HepG2 (cell line): Measurements from ENCODE around the gene CLIC1. TPM values are rescaled to one million over a fixed set of nuclear protein-coding genes. Genes with fewer than 3 reads are reported as not detected.

Experiments used
- CBX1 ChIP-seq: IDR thresholded peaks from one replicate; pipeline ENCODE4 v1.6.1; 2016; ENCODE audit warnings: antibody characterized with exemption, low read depth
- GABPB1 ChIP-seq: IDR thresholded peaks from 2 replicates; pipeline ENCODE4 v1.6.1; 2016; ENCODE audit warnings: mild to moderate bottlenecking, missing genetic modification reagents, moderate library complexity, missing compliant biosample characterization
- GATA4 ChIP-seq: sonication (generic); IDR thresholded peaks from 2 replicates; pipeline ENCODE4 v1.6.1; 2016; ENCODE audit warnings: antibody characterized with exemption, low read depth, borderline replicate concordance
- HDAC2 ChIP-seq: sonication (generic); formaldehyde crosslinking; IDR thresholded peaks from 2 replicates; pipeline ENCODE4 v1.4.0; 2020; ENCODE audit warnings: missing genetic modification reagents
- HHEX ChIP-seq: IDR thresholded peaks from 2 replicates; pipeline ENCODE4 v1.6.1; 2016; ENCODE audit warnings: control low read depth
- JDP2 ChIP-seq: sonication (generic); formaldehyde crosslinking; IDR thresholded peaks from 2 replicates; pipeline ENCODE4 v1.8.1; 2022; ENCODE audit warnings: missing genetic modification reagents, borderline replicate concordance
- KDM4B ChIP-seq: sonication (generic); formaldehyde crosslinking; IDR thresholded peaks from 2 replicates; pipeline ENCODE4 v1.4.0; 2020; ENCODE audit warnings: missing genetic modification reagents
- KLF16 ChIP-seq, 2 experiments: sonication (generic) in 1 of 2; formaldehyde crosslinking in 1 of 2; IDR thresholded peaks; 2 replicates each; pipeline versions ENCODE4 v1.6.1 to v1.8.0; 2016 to 2023; ENCODE audit warnings: missing genetic modification reagents in 2 of 2, missing compliant biosample characterization in 1 of 2
- KLF9 ChIP-seq: IDR thresholded peaks from 2 replicates; pipeline ENCODE4 v1.6.1; 2016; ENCODE audit warnings: low read depth
- MAF1 ChIP-seq: sonication (generic); formaldehyde crosslinking; IDR thresholded peaks from 2 replicates; pipeline ENCODE4 v1.5.0; 2020; ENCODE audit warnings: missing genetic modification reagents, borderline replicate concordance
- MBNL3 ChIP-seq: fragments of 250-450 bp; sonication (Bioruptor Pico); conservative IDR thresholded peaks from 2 replicates; pipeline ENCODE4 v1.8.0; 2022; ENCODE audit warnings: mild to moderate bottlenecking, inconsistent platforms
- RELA ChIP-seq: sonication (generic); formaldehyde crosslinking; IDR thresholded peaks from 2 replicates; pipeline ENCODE4 v1.4.0; 2020; ENCODE audit warnings: missing genetic modification reagents
- SNAI1 ChIP-seq: sonication (generic); formaldehyde crosslinking; IDR thresholded peaks from 2 replicates; pipeline ENCODE4 v1.5.0; 2020; ENCODE audit warnings: mild to moderate bottlenecking, missing genetic modification reagents, borderline replicate concordance
- SOX6 ChIP-seq, 2 experiments: fragments of 450-650 bp in 1 of 2; sonication (generic) in 1 of 2; formaldehyde crosslinking in 1 of 2; IDR thresholded peaks; 2 replicates each; pipeline versions ENCODE4 v1.4.0 to v1.6.1; 2017 to 2020; ENCODE audit warnings: antibody characterized with exemption in 1 of 2, mild to moderate bottlenecking in 1 of 2, missing genetic modification reagents in 1 of 2
- SPEN ChIP-seq: sonication (generic); formaldehyde crosslinking; IDR thresholded peaks from 2 replicates; pipeline ENCODE4 v1.5.1; 2020; ENCODE audit warnings: low read depth, mild to moderate bottlenecking, missing genetic modification reagents
- TOPORS ChIP-seq: sonication (generic); formaldehyde crosslinking; IDR thresholded peaks from 2 replicates; pipeline ENCODE4 v1.8.0; 2023; ENCODE audit warnings: mild to moderate bottlenecking, missing genetic modification reagents
- ZFP36L2 ChIP-seq: sonication (generic); formaldehyde crosslinking; IDR thresholded peaks from 2 replicates; pipeline ENCODE4 v1.4.0; 2020; ENCODE audit warnings: missing genetic modification reagents
- ZFP62 ChIP-seq: sonication (generic); formaldehyde crosslinking; IDR thresholded peaks from 2 replicates; pipeline ENCODE4 v1.4.0; 2020; ENCODE audit warnings: missing genetic modification reagents
- ZNF256 ChIP-seq: sonication (generic); formaldehyde crosslinking; conservative IDR thresholded peaks from 2 replicates; pipeline ENCODE4 v1.4.0; 2020; ENCODE audit warnings: missing genetic modification reagents
- ZNF598 ChIP-seq: sonication (generic); formaldehyde crosslinking; IDR thresholded peaks from 2 replicates; pipeline ENCODE4 v1.5.1; 2020; ENCODE audit warnings: mild to moderate bottlenecking, missing genetic modification reagents, borderline replicate concordance
- ZNF83 ChIP-seq: sonication (generic); formaldehyde crosslinking; IDR thresholded peaks from 2 replicates; pipeline ENCODE4 v1.4.0; 2020; ENCODE audit warnings: missing genetic modification reagents, mild to moderate bottlenecking, borderline replicate concordance
- polyA plus RNA-seq, 8 experiments: library from polyadenylated mRNA; depleted of rRNA in 3 of 8; stranded (reverse) in 7 of 8; unstranded in 1 of 8; fragments of >200 nt; fragmentation: Illumina TruSeq in 4 of 8; extraction: Trizol in 4 of 8; gene quantifications; 2 replicates each; pipeline versions ENCODE4 v1.2.1 to v1.2.3, GENCODE V29; 2011 to 2016; ENCODE audit warnings: low read depth in 4 of 8, missing spikeins in 1 of 8, mixed read lengths in 1 of 8; ENCODE audit not compliant: insufficient read depth in 1 of 8
- total RNA-seq, 5 experiments: library from RNA; depleted of rRNA; stranded (reverse); fragments of >200 nt; fragmentation: Illumina TruSeq; extraction: Trizol; gene quantifications; 2 replicates each; pipeline ENCODE4 v1.2.3, GENCODE V29; 2016; ENCODE audit warnings: low read depth in 1 of 5
- TF ChIP-seq, protein P1 (sequence below): sonication (generic); formaldehyde crosslinking; IDR thresholded peaks from 2 replicates; pipeline ENCODE4 v1.4.0; 2020; ENCODE audit warnings: missing genetic modification reagents
- TF ChIP-seq, protein P2 (sequence below): sonication (generic); formaldehyde crosslinking; conservative IDR thresholded peaks from 2 replicates; pipeline ENCODE4 v1.4.0; 2020; ENCODE audit warnings: missing genetic modification reagents
- TF ChIP-seq, protein P3 (sequence below): sonication (generic); formaldehyde crosslinking; IDR thresholded peaks from 2 replicates; pipeline ENCODE4 v1.5.0; 2020; ENCODE audit warnings: missing genetic modification reagents
- TF ChIP-seq, protein P4 (sequence below): sonication (generic); formaldehyde crosslinking; IDR thresholded peaks from 2 replicates; pipeline ENCODE4 v1.9.0; 2021; ENCODE audit warnings: missing genetic modification reagents, mild to moderate bottlenecking, borderline replicate concordance
- TF ChIP-seq, protein P5 (sequence below): sonication (generic); formaldehyde crosslinking; IDR thresholded peaks from 2 replicates; pipeline ENCODE4 v1.8.1; 2023; ENCODE audit warnings: missing genetic modification reagents, mild to moderate bottlenecking, borderline replicate concordance

The CLIC1 gene
- total and polyA plus RNA-seq, 2 of the 13 experiments (the other 11 are each of a cell fraction or from before 2014, with no cell fraction given): 602 to 891 TPM

DNA sequence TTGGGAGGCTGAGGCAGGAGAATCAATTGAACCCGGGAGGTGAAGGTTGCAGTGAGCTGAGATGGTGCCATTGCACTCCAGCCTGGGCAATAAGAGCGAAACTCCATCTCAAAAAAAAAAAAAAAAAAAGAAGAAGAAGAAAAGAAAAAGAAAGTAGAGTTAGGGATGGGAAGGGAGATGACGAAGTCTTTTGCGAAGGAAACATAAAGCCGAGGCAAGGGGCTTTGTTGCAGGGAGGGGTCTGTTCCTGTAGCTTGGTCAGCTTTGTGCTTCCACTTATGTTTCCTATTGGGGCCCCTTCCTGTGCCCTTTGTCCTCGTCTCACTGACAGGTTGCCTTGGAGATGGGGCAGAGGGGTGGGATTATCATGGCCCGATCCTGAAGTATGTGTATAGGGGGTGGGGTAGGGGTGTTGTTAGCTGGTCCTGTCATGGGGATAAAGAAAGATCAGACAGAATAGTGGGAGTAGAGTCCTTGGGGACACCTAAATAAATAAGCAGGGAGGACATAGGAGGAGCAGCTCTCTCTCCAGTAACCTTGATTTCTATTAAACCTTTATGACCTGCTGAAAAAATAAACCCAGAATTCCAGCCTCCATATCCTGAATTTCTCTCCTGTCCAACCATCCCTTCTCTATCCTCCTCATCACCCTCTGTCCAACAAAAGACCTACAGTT is 1.1 kb upstream of the CLIC1 start (continued):
- no peak for TF ChIP-seq ZNF256 (CRISPR knock-in tag)
- TF ChIP-seq, protein P1, sequence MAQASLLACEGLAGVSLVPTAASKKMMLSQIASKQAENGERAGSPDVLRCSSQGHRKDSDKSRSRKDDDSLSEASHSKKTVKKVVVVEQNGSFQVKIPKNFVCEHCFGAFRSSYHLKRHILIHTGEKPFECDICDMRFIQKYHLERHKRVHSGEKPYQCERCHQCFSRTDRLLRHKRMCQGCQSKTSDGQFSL (CRISPR knock-in tag): no peak; the same call in 1 of the 2 replicates
- TF ChIP-seq HDAC2 (CRISPR knock-in tag): peak; percentile 73; the same call in 1 of the 2 replicates
- no peak; the same call in 1 of the 2 replicates for TF ChIP-seq SPEN
- TF ChIP-seq HHEX (CRISPR knock-in tag): peak; percentile 67
- TF ChIP-seq, protein P2, sequence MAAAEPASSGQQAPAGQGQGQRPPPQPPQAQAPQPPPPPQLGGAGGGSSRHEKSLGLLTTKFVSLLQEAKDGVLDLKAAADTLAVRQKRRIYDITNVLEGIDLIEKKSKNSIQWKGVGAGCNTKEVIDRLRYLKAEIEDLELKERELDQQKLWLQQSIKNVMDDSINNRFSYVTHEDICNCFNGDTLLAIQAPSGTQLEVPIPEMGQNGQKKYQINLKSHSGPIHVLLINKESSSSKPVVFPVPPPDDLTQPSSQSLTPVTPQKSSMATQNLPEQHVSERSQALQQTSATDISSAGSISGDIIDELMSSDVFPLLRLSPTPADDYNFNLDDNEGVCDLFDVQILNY (CRISPR knock-in tag): no peak
- TF ChIP-seq JDP2 (CRISPR knock-in tag): no peak; the same call in 1 of the 2 replicates
- no peak for TF ChIP-seq ZFP36L2
- TF ChIP-seq, protein P3, sequence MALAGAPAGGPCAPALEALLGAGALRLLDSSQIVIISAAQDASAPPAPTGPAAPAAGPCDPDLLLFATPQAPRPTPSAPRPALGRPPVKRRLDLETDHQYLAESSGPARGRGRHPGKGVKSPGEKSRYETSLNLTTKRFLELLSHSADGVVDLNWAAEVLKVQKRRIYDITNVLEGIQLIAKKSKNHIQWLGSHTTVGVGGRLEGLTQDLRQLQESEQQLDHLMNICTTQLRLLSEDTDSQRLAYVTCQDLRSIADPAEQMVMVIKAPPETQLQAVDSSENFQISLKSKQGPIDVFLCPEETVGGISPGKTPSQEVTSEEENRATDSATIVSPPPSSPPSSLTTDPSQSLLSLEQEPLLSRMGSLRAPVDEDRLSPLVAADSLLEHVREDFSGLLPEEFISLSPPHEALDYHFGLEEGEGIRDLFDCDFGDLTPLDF: no peak; the same call in 1 of the 2 replicates
- no peak for TF ChIP-seq CBX1
- TF ChIP-seq TOPORS (CRISPR knock-in tag): no peak
- peak in 1 of 2 experiments; percentile 56; a peak in 2 of 4 replicates for TF ChIP-seq KLF16 (CRISPR knock-in tag; IDR thresholded peaks at IDR 0.05)
- peak; percentile 49; the same call in 1 of the 2 replicates for TF ChIP-seq GABPB1 (CRISPR knock-in tag)
- peak; percentile 89 for TF ChIP-seq GATA4
- peak; percentile 13; the same call in 1 of the 2 replicates for TF ChIP-seq ZNF598 (CRISPR knock-in tag)
- no peak for TF ChIP-seq MAF1 (CRISPR knock-in tag)
- TF ChIP-seq MBNL3 (CRISPR knock-in tag): no peak
- TF ChIP-seq, protein P4, sequence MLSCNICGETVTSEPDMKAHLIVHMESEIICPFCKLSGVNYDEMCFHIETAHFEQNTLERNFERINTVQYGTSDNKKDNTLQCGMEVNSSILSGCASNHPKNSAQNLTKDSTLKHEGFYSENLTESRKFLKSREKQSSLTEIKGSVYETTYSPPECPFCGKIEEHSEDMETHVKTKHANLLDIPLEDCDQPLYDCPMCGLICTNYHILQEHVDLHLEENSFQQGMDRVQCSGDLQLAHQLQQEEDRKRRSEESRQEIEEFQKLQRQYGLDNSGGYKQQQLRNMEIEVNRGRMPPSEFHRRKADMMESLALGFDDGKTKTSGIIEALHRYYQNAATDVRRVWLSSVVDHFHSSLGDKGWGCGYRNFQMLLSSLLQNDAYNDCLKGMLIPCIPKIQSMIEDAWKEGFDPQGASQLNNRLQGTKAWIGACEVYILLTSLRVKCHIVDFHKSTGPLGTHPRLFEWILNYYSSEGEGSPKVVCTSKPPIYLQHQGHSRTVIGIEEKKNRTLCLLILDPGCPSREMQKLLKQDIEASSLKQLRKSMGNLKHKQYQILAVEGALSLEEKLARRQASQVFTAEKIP (CRISPR knock-in tag): no peak
- TF ChIP-seq ZFP62 (CRISPR knock-in tag): no peak
- no peak for TF ChIP-seq RELA (CRISPR knock-in tag)
- no peak for TF ChIP-seq SOX6 (IDR thresholded peaks at IDR 0.05)
- peak; percentile 88 for TF ChIP-seq SOX6 (CRISPR knock-in tag; IDR thresholded peaks at IDR 0.05)
- TF ChIP-seq SNAI1 (CRISPR knock-in tag): no peak
- TF ChIP-seq KDM4B (CRISPR knock-in tag): peak; percentile 64; the same call in 1 of the 2 replicates
- TF ChIP-seq, protein P5, sequence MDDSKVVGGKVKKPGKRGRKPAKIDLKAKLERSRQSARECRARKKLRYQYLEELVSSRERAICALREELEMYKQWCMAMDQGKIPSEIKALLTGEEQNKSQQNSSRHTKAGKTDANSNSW (CRISPR knock-in tag): no peak
- TF ChIP-seq ZNF83 (CRISPR knock-in tag): 0 out of 2 replicates have a peak, but pooled peaks have one; percentile 10
- no peak; the same call in 1 of the 2 replicates for TF ChIP-seq KLF9 (CRISPR knock-in tag)
